Stimulated activated CD8-positive, alpha-beta memory T cell treated with anti-CD3 and anti-CD28 coated beads, Interleukin-2, amount 100 ng/mL, for 48 hours (primary cell): Measurements from ENCODE around the gene ST8SIA1.
"Not testable (repeated sequence)": the region's sequence is repeated elsewhere in the genome, so short reads cannot be mapped to it uniquely, and the experiment has no call there.

Source experiments
- DNase-seq, 2 donors: peaks; one replicate each; pipeline ENCODE4 v3.0.0-alpha.2; 2020; ENCODE audit warnings: low read depth in 2 of 2

ST8SIA1 gene, protein sequence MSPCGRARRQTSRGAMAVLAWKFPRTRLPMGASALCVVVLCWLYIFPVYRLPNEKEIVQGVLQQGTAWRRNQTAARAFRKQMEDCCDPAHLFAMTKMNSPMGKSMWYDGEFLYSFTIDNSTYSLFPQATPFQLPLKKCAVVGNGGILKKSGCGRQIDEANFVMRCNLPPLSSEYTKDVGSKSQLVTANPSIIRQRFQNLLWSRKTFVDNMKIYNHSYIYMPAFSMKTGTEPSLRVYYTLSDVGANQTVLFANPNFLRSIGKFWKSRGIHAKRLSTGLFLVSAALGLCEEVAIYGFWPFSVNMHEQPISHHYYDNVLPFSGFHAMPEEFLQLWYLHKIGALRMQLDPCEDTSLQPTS

DNA sequence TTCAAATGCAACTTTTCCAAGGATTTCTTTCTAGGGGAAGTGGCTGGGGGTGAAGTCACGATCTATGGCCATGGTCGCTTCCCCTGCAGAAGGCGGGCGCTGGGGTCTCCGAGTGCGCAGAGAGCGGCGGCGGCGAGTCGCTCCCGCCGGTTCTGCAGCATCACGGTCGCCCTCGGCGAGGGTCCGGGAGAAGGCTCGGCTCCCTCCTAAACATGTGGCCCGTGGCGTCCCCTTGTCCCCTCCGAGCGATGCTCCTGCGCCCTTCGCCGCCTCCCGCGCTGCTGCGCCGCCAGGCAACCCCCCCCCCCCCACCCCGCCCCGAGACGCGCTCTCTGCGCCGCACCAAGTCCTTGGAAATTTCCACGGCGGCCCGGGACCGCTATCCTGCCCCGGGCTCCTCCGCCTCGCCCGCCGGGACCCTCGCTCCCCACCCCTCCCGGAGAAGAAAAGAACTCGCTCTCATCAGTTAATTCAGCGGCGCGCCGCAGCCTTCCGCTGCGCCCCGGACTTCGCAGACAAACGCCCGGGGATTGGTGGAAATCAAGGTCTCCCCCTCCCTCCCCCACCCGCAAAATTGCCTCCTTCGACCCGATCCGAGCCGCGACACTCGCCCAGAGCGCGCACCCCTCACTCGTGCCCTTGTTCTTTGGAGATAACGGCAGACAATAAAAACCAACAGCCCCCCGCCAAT is at the start of gene ST8SIA1:
ST8SIA1 (minus strand) TSS at position 298 of the 691 bp plus-strand sequence. CDS start 475 bp downstream, outside the sequence.
- DNase-seq = peak in 1 of 2 donors; percentile 31

DNA sequence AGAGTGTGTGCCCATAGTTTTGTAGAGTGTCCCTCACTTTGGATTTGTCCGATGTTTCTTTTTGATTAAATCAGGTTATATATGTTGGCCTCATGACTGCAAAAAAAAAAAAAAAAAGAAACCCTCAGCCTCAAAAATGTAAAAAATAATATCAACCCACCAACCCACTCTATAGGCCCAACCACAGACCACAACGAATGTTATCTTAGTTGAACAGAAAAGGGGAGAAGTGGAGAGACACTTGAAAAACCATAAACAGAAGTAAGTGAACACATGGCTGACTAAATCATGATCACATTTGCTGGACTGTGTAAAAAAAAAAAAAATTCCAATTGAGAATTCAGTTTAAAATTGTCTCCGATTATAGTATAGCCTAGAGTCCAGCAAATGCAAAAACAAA is 45.5 kb upstream of the ST8SIA1 start:
- no peak for DNase-seq

DNA sequence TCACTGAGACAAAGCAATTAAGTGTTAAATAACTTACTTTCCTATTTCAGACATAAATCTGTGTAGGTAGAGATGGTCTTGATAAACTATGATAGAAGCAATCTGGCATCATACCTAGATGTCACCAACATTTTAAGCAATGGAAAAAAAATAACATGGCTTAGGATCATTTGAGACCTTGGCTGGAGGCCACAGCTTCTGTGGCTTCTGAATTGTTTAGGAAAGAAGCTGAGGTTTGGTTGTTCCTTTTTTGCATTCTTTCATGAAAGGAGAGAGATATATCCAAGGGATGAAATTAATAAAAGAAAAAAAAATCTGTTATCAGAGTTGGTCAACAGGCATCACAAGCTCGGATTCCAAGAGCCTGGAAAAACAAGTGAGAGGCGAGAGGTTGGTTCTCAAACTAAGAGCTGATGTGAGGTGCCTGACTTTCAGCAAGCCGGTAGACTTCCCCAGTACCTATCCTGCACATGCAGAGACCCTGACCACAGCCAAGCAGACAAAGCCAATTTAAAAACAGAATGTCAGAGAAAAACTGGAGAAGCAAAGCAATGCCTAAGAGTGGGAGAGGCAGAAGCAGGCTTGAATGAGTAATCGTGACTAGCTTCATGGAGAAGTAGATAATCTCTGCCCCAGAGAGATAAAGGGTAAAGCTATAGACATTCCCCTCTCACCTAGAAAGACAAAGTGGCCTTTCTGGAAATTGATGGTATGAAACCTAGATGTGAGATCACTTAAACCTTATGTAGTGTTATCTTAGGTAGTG is 43.4 kb upstream of the ST8SIA1 start:
- DNase-seq = no peak

DNA sequence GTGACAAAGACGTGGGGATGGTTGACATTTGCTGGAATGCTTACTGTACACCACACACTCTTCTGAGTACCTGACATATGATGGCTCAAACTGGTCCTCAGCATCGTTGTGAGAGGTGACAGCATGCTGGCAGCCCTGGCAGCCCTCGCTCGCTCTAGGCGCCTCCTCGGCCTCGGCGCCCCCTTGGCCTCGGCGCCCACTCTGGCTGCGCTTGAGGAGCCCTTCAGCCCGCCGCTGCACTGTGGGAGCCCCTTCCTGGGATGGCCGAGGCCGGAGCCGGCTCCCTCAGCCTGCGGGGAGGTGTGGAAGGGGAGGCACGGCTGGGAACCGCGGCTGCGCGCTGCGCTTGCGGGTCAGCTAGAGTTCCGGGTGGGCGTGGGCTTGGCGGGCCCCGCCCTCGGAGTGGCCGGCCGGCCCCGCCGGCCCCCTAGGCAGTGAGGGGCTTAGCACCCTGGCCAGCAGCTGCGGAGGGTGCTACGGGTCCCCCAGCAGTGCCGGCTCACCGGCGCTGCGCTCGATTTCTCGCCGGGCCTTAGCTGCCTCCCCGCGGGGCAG is 42.2 kb upstream of the ST8SIA1 start:
- DNase-seq = not testable (repeated sequence)

DNA sequence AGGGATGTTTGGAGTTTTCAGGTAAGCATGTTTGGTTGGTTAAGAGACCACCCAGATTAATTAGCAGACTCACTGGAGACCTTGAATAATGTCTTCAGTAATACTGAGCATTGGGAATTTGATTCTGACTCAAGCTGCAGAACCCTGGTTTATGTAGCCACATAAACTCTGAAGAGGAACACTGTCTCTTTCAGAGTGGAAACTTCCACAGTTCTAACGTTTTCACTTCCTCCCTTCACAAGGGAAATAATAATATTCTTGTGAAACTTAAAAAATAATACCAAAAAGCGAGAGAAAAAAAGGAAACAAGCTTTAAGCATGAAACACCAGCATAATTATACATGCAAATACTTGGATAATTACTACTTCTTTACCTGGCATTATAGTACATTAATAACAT is 40.0 kb upstream of the ST8SIA1 start:
- no peak for DNase-seq

DNA sequence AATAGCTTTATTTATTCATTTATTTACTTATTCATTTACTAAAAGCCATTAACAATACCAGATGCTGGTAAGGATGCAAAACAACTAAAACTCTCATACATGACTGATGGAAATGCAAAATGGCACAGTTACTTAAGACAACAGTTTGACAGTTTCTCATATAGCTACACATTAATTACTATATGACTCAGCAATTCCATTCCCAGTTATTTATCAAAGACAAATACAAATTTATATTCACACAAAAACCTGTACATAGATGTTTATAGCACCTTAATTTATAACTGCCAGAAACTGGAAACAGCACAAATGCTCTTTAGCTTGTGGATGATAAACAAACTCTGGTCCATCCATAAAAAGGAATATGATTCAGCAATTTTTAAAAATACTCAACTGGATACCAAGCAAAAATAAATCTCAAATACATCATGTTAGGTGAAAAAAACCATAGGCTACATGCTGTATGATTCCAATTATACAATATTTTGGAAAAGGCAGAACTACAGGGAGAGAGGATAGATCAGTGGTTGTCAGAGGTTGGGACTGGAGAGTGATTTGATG is 37.9 kb upstream of the ST8SIA1 start:
- DNase-seq = no peak

DNA sequence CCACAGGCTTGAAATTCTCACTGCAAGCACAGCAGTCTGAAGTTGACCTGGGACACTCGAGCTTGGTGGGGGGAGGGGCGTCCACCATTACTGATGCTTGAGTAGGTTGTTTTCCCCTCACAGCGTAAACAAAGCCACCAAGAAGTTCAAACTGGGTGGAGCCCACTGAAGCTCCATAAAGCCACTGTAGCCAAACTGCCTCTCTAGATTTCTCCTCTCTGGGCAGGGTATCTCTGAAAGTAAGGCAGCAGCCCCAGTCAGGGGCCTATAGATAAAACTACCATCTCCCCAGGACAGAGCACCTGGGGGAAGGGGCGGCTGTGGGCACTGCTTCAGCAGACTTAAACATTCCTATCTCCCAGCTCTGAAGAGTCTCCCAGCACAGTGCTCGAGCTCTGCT is 31.7 kb upstream of the ST8SIA1 start:
- DNase-seq = no peak

DNA sequence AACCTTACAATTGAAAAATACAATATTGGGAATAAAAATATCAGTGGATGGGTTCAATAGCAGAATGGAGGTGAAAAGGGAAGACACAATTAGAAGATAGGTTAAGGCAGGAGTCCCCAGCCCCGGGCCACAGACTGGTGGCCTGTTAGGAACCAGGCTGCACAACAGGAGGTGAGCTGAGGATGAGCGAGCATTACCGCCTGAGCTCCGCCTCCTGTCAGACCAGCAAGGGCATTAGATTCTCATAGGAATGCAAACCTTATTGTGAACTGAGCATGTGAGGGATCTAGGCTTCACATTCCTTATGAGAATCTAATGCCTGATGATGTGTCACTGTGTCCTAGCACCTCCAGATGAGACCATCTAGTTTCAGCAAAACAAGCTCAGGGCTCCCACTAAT is 27.3 kb upstream of the ST8SIA1 start:
- DNase-seq = no peak

DNA sequence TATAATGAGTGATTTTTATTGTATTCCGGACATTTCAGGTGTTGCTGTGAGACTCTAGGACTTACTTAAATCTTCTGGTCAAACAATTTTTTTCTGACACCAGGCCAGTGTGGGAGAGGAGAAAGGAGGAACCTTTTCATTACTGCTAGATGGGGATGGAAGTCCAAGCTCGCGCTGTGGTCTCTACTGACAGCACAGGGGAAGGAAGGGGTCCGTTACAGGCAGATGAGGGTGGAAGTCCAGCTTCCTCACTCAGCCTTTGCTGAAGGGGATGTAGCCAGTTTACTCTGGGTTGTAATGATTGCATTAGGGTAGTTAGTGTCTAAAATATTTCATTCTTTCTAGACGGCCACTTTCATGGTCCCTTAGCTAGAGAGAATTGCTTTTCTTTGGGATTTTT is 26.3 kb upstream of the ST8SIA1 start:
- DNase-seq = no peak

DNA sequence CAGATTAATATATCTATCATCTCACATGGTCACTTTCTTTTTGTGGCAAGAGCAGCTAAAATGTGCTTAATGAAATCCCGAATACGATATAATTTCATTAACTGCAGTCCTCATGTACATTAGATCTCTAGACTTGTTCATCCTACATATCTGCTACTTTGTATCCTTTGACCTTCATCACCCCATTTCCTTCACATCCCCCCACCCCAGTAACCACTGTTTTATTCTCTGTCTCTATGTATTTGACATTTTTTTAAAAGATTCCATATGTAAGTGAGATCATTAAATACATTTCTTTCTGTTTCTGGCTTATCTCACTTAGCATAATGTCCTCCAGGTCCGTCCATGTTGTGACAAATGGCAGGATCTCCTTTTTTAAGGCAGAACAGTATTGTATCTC is 23.0 kb upstream of the ST8SIA1 start:
- no peak for DNase-seq

DNA sequence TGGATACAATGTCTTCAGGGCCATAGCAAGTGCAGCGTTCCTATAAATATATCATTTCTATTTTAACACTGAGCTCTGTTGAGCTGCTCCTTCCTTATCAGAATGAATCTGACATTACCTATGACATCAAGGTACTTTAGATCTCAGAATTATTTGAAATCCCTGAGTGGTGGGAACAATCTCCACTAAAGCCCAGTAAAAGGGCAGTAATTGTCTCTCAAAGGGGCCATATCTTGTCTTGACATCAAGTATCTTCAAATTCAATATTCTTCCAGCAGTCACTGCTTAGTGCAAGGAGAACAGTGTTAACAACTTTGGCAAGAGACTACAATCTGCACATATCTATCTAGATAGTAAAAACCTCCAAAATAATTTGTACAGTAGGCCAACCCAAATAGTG is 21.7 kb upstream of the ST8SIA1 start:
- DNase-seq = no peak

DNA sequence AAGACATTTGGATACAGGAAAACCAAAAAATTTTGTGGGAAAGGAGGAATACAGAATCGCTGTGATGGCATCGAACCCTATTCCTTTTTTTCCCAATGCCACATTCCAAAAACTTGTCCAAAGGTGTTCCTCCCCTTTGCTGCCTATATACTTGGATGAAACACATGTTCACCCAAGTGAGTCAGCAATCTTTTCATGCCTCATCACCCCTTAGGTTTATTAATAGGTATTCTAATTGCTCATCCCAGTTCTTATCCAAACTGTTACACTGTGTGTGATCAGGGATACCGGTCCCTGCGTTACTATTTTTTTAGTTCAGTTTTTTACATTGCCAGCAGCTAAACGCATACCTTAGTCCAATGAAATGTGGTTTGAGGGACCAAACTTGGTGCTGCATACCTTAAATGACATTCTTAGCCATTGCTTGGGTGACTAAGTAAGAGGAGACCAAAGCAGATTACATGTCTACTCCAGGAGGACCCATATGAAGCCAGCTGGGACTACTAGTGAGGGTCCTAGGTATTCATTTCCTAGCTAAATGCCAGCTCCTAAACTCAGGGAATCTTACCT is 20.6 kb upstream of the ST8SIA1 start:
- no peak for DNase-seq

DNA sequence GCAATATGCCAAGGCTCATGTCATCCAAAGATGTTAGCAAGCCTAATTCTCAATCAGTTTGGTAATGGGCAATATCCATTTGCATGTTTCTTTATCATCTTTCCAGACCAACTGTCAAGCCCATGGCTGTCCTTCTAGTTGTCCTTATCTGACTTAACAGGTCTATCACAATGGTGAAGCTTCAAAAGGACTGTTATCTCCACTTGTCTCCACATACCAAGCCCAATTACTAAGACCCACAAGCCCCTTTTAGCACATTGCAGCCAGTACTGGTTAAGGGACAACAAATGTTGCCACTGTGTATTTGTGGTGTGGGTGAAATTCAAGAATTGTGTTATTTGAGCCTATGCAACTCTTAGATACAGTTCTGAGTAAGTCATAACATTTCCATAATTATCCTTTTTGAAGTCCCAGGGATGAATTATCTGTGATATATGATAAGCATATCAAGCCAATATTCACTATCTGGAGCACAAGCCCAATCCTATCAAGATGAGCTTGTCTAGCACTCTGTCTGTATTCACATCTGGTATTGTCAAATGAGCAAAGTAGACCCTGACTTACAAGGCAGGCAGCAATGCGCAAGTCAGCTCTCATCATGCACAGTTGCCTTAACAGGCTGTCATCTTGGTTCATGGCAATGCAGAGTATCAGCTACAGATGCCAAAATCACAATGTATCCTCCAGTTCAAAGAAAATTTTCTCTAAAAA is 19.3 kb upstream of the ST8SIA1 start:
- DNase-seq = no peak

DNA sequence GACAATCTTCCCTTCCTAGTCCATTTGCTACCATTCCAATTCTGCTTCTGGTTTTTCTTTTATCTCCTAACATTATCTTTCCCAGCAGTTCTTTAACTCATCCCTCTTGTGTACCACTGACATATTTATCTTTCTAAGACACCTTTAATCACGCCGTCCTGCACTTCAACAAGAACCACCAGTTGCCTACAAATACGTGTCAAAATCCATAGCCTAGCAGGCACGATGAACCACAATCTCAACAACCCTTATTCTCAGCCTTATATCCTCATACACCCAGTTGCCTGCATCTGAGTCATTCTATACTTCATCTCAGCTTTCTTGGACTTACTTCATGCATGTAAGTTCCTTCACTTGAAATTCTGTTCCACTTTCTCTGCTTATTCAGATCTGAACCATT is 16.4 kb upstream of the ST8SIA1 start:
- DNase-seq = no peak

DNA sequence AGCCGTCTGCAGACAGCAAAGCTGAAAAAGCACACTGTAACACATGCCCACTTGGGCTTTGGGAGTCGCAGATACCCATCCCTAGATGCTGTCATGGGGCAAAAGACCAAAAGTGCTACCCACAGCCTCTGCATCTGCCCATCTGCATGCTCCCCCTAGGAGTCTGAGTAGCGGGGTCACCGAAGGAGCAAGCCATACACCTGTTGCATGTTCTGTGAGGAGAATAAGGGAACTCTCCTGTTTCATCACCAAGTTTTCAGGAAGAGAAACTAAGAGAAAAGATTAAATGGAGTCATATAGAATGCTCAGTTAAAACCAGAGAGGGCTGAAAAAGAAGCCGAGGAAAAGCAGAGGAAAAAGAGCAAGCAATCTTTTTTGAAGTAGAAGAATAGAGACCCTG is 13.7 kb upstream of the ST8SIA1 start:
- DNase-seq = no peak

DNA sequence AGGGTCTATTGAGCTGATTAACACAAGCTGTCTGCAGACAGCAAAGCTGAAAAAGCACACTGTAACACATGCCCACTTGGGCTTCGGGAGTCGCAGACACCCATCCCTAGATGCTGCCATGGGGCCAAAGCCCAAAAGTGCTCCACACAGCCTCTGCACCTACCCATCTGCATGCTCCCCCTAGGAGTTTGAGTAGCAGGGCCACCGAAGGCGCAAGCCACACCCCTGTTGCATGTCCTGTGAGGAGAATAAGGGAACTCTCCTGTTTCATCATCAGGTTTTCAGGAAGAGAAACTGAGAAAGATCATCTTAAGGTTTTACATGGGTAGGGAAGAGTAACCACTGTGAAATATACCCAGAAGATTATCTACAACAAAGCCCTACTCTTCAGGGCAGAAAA is 5.6 kb upstream of the ST8SIA1 start:
- DNase-seq = no peak

DNA sequence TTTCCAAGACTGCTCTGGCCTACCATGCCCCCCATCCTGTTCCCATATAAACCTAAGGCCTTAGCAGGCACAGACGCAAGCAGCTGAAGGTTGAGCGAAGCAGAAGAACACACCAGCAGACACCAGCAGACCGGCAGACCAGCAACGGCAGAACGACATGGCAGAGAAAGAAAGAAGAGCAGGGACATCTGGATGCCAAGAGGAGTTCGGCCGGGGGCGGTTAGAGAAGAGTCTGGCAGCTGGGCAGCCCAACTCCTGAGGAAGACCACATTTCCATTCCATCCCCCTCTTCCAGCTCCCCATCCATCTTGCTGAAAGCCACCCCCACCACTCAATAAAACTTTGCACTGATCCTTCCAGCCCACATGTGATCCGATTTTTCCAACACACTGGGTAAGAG is 5.2 kb upstream of the ST8SIA1 start:
- no peak for DNase-seq

DNA sequence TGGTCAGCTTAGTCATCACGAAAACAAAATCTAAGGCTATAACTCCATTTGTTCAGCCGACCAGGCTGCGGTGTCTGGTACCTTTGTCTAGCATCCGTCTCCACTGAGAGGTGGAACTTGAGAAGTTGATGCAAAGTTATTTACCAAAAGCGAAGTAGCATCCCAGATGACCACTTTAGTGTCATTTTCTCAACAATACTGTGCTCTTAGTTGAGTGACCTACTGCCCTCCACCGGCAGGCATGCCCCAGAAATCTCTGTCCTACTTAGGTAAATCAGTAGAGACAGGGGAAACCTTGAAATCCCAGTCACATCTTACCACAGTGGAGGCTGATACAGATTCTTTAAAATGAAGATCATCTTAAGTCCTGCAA is 1.3 kb upstream of the ST8SIA1 start:
- DNase-seq = no peak

DNA sequence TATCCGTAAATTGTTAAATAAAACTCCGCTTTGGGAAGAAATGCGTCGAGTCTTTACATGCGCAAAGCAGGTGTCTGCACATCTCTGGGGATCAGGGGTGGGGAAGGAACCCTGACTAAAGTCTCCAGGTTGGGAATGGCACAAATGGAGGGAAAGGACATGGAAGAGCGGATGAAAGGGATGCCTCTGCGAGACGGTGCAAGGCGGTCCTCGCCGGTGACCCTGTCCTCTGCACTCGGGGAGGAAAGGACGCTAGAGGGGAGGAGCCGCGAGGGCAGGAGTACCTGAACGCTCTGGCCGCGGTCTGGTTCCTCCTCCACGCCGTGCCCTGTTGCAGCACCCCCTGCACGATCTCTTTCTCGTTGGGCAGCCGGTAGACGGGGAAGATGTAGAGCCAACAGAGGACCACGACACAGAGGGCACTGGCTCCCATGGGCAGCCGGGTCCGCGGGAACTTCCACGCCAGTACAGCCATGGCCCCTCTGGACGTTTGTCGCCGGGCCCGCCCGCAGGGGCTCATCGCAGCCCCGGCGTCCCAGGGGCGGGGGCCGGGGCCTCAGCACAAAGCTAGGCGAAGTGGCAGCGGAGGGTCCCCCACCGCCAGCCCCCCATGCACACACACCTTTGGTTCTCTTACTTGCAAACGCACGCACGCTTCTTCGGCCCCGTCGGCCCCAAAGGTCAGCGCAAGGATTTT is 646 bp downstream of the ST8SIA1 start:
- DNase-seq = no peak

DNA sequence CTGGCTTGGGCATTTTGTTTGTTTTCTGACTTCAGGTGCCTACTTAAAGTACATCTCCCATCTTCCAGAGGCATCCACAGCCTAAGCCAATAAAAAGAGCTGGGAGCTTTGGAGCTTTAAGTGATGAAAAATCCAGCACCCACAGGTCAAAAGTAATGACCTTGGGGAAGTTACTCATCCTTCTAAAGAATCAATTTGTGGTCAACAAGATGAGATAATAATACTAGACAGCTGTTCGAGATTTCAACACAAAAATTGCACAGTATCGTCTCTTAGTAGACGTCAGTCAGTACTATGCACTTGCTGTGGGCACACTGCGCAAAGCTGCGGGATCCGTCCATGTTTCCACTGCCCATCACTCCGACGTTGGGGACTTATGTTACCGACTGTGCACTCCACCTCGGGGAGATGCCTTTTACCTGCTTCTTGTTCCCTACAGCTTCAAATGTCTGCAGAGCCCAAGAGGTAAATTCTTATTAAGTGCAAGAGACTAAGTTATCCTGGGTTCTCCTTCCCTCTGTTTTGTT is 1.3 kb downstream of the ST8SIA1 start:
- DNase-seq = no peak
